Stimulated activated CD8-positive, alpha-beta memory T cell treated with anti-CD3 and anti-CD28 coated beads, Interleukin-7, amount 100 ng/mL, for 1 hour (primary cell): ENCODE data around the gene HIRA.
"Not testable (repeated sequence)": the region's sequence is repeated elsewhere in the genome, so short reads cannot be mapped to it uniquely, and the experiment has no call there.

ENCODE experiments used
- DNase-seq, 2 donors: peaks; one replicate each; pipeline ENCODE4 v3.0.0-alpha.2; 2020; ENCODE audit warnings: low read depth in 2 of 2

HIRA gene

GRCh38 chr22:19356708-19357269, 74.7 kb downstream of the HIRA start:
- no peak for DNase-seq

- no peak for DNase-seq
These were observed 75.9 kb downstream of the HIRA start for GRCh38 chr22:19355413-19356157.

DNA sequence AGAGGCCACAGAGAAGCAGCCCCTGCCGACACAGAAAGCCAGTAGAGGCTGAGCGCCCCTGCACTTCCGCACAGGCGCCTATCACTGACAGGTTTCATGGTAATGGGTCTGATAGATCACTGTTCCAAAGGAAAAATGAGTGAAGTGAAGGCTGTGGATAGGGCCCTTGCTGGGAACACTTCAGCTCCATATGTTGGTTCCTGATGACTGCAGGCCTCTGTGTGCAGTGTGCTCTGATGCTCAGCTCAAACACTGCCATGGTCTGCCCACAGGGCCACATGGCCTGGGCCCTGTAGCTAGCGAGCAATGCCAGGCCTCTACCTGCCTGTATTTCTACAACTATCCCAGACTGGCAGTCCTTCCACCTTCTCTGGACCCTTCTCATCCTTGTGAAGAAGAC, 77.3 kb downstream of the HIRA start:
- DNase-seq = no peak

DNA sequence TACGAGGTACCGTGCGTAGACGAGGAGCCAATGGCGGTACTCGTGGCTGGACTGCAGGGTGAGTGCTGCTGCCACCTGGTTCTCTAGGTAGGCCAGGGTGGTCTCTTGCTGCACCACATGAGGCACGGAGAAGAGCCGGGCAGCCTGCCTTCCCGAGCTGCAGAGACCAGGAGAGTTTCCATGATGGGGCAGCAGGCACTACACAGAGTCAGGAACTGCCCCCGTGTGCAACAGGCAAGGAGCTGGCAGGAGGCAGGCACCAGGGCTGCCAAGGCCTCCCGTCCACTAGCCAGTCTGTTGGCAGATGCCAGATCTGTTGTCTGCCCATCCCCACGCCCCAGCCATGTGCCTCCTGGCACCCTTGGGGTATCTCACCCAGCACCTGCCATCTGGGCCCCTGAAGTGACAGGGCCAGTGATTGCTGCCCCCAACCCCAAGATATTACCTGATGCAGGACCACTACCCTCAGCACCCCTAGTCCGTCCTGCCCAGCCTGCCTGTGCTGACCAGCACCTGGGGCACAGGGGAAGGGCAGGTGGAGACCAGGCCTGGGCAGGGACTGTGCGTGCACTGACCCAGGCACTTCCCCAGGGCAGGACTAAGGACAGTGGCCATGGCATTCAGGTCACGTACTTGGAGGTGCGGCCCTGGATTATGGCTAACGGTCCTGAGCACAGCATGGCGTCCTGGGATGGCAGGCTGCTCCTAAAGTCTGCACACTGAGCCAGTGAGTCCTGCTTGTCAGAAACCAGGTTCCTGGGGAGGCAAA, 78.0 kb downstream of the HIRA start:
- DNase-seq = no peak

GRCh38 chr22:19352766-19353165, 78.8 kb downstream of the HIRA start:
- no peak for DNase-seq

DNA sequence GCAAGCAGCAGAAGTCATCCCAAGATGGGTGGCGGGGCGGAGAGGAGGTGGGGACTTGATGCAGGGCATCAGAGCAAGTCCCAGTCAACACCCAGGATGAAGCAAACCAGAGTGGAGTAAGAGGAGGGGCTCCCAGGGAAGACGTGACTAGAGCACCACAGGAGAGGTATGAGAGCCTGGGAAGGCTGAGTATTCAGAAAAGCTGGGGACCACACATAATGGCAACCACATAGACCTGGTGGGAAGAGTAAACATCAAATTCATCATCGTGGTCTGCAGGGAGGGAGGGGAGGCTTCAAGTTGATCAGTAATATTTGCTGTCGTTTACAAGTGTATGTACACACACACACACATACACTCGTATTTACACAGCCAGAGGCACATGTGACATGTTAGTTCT, 79.3 kb downstream of the HIRA start:
- DNase-seq = no peak

DNA sequence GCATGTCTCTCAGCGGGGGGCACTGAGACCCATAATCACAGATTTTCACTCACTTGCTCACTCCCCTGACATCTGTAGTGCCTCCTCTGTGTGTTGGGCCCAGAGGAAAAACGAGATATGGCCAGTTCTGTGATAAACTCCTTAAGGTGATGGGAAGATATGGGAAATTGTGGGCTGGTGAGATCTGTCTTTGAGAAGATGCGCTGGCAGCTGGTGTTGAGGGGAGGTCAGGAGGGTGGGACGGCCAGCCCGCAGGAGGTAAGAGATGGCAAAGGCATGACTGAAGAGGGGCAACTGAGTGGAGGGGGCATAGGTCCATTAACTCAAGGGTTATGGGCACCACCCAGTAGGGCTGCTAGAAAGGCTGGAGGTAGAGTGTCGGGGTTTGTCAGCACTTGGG, 79.9 kb downstream of the HIRA start:
- no peak for DNase-seq

DNA sequence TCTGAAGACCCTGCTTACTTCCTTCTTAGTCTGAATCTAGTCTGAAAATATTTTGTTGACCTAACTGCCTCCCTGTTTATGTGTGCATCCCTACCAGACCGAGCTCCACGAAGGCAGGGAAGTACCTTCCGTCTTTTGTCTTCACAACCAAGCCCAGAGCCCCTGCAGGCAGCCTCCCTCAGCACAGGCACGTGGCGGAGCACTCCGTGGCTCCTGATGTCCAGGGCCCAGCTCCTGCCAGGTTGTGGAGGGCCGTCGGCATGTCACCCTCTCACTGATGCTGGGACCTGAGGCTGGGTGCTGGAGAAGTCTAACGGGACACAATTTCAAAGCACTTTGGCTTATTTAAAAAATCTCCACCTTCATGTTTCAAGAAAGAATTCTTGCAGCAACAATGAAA, 80.6 kb downstream of the HIRA start:
- no peak for DNase-seq

DNA sequence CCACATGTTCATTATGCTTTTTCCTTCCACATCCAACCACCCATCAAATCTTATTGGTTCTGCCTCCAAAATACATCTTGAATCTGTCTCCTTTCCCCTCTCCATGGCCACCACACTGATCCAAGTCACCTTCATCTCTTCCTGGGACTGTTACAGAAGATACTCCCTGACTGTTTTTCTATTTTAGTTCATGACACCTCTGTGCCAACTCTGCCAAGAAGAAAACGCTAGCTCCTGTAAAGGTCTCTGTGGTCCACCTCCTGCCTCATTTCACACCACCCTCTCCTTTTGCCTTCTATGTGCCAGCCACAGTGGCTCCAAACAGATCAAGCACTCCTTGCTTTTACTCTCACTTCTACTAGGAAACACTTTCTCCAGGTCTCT, 81.1 kb downstream of the HIRA start:
- no peak for DNase-seq

- DNase-seq = no peak
These were observed 81.6 kb downstream of the HIRA start for GRCh38 chr22:19349778-19350475.

GRCh38 chr22:19346677-19347265, 84.8 kb downstream of the HIRA start:
- DNase-seq = no peak

GRCh38 chr22:19344420-19344819, 87.1 kb downstream of the HIRA start:
- DNase-seq = no peak

DNA sequence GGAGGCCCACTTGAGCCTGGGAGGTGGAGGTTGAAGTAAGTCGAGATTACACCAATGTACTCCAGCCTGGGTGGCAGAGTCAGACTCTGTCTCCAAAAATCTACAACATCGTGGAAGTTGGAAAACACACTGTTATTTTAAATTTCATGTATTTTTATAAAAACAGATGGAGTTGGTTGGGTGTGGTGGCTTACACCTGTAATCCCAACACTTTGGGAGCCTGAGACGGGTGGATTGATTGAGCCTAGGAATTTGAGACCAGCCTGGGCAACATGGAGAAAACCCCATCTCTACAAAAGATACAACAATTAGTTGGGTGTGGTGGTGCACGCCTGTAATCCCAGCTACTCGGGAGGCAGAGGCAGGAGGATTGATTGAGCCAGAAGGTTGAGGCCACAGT, 88.1 kb downstream of the HIRA start:
- DNase-seq = no peak

GRCh38 chr22:19341500-19341899, 90.0 kb downstream of the HIRA start:
- DNase-seq = no peak

DNA sequence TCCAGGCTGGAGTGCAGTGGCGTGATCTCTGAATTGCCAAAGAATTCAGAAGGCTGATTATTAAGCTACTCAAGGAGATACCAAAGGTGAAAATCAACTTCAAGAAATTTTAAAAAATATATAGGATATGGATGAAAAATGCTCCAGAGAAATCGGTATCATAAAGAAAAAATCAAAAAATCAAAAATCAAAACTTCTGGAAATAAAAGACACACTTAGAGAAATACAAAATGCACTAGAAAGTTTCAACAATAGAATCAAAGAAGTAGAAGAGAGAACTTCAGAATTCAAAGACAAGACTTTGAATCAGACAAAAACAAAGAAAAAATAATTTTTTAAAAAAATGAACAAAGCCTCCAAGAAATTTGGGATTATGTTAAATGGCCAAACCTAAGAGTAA, 94.4 kb downstream of the HIRA start:
- no peak for DNase-seq

DNA sequence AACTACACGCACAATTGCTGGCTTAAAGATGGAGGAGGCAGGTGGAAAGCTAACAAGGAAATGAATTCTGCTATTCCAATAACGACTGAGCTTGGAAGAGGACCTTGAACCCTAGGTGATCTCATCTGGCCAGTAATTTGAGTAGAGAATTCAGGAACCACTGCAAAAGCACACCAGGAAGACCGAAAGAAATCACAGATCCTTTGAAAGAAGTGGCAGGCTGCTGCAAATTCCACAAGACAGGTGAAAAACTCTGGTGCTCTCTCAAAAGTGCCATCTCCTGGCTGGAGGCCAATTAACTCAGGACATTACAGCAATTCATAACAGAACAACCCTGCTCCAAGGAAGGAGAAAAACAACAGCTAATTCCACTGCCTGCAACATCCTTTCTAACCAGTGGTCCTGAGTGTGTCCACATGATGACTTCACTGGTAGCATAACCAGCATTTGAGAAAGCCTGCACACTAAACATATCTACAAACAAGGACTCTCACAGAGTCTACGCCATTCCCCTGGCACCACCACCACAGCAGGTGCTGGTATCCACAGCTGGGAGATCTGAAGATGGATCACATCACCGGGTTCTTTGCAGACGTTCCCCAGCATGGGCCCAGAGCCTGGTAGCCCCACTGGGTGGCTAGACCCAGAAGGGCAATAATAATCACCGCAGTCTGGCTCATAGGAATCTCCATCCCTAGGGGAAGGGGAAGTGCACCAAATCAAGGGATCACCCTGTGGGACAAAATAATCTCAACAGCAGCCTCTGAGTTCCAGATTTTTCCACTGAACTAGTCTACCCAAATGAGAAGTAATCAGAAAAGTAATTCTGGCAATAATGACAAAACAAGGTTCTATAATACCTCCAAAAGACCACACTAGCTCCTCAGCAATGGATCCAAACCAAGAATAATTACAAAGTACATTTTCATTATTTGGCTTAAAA, 95.1 kb downstream of the HIRA start:
- no peak for DNase-seq

DNA sequence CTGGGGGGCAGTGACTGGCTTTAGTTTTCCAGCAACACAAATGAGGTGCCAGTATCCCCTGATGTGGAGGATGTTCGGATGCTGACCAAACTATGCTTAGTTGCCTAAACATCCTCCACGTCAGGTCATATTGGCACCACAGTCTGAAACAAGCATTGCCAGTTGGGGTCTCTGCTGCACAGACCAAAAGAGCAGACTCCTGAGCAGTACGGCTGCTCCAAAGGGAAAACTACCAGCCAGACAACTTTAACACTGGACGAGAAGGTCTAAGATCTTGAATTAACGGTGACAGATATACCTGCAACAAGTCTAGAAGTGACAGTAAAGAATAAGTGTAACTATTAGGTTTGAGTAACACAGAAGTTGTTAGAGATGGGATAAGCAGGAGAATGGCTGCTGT, 99.6 kb downstream of the HIRA start:
- DNase-seq = no peak

- no peak for DNase-seq
These were observed 100.1 kb downstream of the HIRA start for GRCh38 chr22:19331474-19331873.

DNA sequence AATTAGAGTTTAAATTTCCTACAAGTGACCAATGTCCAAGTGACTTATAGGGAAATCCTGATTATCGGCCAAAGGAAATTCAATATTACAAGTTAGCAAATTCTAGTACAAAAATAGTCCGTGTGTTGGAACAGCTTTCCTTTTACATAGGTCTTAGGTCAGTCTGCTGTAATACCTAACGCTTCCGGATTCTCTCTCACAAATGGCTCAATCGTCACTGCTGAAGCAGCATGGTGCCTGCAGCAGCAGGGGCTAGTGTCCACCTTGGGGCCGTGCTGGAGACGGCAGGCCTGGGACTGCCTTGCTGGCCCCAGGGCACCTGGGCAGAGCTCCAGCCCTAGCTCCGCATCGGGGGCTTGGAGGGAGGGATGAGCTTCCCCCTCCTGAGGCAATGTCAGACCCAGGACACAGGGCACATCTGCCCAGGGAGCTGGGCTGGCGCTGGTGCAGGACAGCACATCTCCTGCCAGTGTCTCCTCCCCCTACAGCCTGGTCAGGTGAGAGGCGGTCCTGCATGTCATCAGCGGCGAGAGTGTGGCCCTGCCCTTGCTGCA, 100.6 kb downstream of the HIRA start:
- no peak for DNase-seq

GRCh38 chr22:19330205-19330604, 101.3 kb downstream of the HIRA start:
- DNase-seq = not testable (repeated sequence)

GRCh38 chr22:19329454-19329853, 102.1 kb downstream of the HIRA start:
- no peak for DNase-seq
